BJ (cell line): ENCODE data around the gene TNXB. TPM values are rescaled to one million over a fixed set of nuclear protein-coding genes. Genes with fewer than 3 reads are reported as not detected.
"Not testable (repeated sequence)": the region's sequence is repeated elsewhere in the genome, so short reads cannot be mapped to it uniquely, and the experiment has no call there.

Source experiments
- CTCF ChIA-PET: fragments of 350-600 bp; formaldehyde crosslinking; extraction: SDS; loops from one replicate; lab custom pipeline; 2021; ENCODE audit warnings: antibody characterized with exemption, inconsistent platforms; lab: Yijun Ruan, JAX
- POLR2A ChIA-PET: fragments of 300-600 bp; sonication (Branson Sonifier 250); formaldehyde crosslinking; extraction: SDS; loops from one replicate; lab custom pipeline; 2021; ENCODE audit warnings: antibody characterized with exemption; lab: Charles Lee
- DNase-seq: peaks from one replicate; pipeline ENCODE4 v3.0.0-alpha.2; 2011; ENCODE audit warnings: low read depth
- H3K27me3 ChIP-seq: 2 replicates; pipeline ENCODE4 v1.6.0; 2011; ENCODE audit warnings: low read length; ENCODE audit not compliant: control insufficient read depth, insufficient read depth
- H3K36me3 ChIP-seq: 2 replicates; pipeline ENCODE4 v1.5.1; 2011; ENCODE audit warnings: low read length; ENCODE audit not compliant: control insufficient read depth, insufficient read depth
- H3K4me3 ChIP-seq: 2 replicates; pipeline ENCODE4 v1.5.1; 2011; ENCODE audit warnings: low read depth, mild to moderate bottlenecking, control low read depth, low read length
- polyA plus RNA-seq: library from polyadenylated mRNA; depleted of rRNA; stranded (reverse); fragments of >200 nt; gene quantifications from 2 replicates; pipeline ENCODE4 v1.2.3, GENCODE V29; 2011; rRNA removed
- small RNA-seq: library from RNA; depleted of rRNA; stranded (forward); fragments of <200 nt; gene quantifications from one replicate; pipeline ENCODE3, GENCODE V24; 2012; ENCODE audit warnings: low replicate concordance, low read depth; ENCODE audit not compliant: insufficient read length

TNXB gene
- polyA plus RNA-seq, 1 experiment, result 0.60 TPM

DNA sequence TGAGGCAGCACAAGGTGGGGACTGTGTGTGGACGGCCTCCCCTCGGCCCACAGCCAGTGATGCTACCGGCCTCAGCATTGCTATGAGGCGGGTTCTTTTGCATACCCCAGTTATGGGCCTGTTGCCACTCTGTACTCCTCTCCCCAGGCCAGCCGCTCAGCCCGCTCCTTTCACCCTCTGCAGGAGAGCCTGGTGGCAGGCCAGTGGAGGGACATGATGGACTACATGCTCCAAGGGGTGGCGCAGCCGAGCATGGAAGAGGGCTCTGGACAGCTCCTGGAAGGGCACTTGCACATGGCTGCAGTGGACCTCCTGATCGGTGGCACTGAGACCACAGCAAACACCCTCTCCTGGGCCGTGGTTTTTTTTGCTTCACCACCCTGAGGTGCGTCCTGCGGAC, 102.1 kb downstream of the TNXB start:
- POLR2A ChIA-PET, H3K36me3 ChIP-seq, H3K4me3 ChIP-seq, CTCF ChIA-PET, H3K27me3 ChIP-seq, DNase-seq: not testable (repeated sequence)

DNA sequence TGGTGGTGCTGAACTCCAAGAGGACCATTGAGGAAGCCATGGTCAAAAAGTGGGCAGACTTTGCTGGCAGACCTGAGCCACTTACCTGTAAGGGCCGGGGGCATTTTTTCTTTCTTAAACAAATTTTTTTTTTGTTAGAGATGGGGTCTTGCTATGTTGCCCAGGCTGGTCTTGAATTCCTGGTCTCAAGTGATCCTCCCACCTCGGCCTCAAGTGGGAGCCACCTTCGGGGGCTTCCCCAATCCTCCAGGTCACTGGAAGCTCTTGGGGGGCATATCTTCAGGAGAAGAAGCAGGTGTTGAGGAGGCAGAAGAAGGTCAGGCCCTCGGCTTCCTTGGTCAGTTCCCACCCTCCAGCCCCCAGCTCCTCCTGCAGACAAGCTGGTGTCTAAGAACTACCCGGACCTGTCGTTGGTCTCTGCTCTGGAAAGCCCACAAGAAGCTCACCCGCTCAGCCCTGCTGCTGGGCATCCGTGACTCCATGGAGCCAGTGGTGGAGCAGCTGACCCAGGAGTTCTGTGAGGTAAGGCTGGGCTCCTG, 103.1 kb downstream of the TNXB start:
- H3K36me3 ChIP-seq, CTCF ChIA-PET, POLR2A ChIA-PET, H3K4me3 ChIP-seq, DNase-seq, H3K27me3 ChIP-seq: not testable (repeated sequence)

DNA sequence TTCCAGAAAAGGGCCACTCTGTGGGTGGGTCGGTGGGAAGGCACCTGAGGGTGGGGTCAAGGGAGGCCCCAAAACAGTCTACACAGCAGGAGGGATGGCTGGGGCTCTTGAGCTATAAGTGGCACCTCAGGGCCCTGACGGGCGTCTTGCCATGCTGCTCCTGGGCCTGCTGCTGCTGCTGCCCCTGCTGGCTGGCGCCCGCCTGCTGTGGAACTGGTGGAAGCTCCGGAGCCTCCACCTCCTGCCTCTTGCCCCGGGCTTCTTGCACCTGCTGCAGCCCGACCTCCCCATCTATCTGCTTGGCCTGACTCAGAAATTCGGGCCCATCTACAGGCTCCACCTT, 103.6 kb downstream of the TNXB start:
- POLR2A ChIA-PET, H3K36me3 ChIP-seq, CTCF ChIA-PET, H3K27me3 ChIP-seq, H3K4me3 ChIP-seq, DNase-seq: not testable (repeated sequence)

DNA sequence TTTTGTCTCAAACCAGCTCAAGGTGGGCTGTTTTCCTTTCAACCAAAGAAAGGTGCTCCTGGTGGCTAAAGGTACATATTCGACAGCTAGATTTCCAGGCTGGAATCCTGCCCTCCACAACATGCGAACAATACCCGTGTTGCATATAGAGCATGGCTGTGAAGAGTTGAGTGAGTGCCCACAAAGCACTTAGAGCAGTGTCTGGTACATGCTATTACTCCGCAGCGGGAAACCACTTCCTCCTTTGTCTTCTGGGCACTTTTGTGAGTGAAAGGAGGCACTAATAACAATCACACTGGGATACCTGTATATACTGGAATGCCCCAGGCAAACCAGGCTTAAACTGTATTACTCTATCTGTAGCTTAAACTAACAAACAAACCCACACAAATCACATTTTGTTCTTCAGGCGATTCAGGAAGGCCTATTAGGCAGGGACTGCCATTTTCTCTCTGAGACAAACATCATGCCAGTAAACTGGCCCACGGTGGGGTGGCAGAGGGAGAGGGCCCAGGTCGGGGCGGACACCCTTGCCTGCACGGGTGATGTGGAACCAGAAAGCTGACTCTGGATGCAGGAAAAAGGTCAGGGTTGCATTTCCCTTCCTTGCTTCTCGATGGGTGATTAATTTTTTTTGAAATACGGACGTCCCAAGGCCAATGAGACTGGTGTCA, 104.1 kb downstream of the TNXB start:
- CTCF ChIA-PET, H3K4me3 ChIP-seq, H3K36me3 ChIP-seq, DNase-seq, POLR2A ChIA-PET, H3K27me3 ChIP-seq: not testable (repeated sequence)

DNA sequence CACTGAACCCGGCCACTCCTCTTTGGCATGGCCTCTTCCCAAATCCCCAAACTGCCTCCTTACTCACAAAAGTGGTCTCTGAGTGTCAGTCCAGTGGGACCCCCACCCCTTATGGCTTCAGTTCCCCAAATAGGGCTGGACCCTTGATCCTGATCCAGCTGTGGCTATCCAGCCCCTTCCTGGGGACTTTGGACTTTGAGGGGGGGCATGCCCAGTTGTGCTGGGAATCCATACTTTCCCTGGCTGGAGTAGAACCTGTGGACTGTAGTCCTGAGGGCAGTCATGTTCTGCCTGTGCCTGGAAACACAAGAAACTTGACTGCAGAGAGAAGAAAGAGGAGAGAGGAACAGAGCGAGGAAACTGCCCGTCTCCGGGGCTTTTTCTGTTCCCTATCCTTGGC, 104.7 kb downstream of the TNXB start:
- POLR2A ChIA-PET, H3K36me3 ChIP-seq, H3K27me3 ChIP-seq, DNase-seq, CTCF ChIA-PET, H3K4me3 ChIP-seq: not testable (repeated sequence)

DNA sequence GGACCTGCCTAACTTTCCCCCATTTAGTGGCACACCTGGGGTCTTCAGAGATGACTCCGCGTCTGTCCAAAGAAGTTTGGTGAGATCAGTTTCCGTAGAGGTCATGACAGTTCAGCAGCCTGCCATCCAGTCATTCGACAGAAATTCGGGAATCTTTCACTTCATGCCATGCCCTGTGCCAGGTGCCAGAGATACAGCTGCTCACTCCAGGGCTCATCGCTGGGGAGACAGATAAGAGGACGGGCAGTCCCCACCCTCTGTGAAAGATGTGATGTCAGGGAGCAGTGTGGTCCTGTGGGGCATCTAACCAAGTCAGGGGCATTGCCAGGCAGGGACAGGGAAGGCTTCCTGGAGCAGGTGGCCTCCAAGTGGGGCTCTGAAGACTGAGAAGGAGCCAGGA, 105.8 kb downstream of the TNXB start:
- POLR2A ChIA-PET, DNase-seq, H3K36me3 ChIP-seq, H3K27me3 ChIP-seq, CTCF ChIA-PET, H3K4me3 ChIP-seq: not testable (repeated sequence)

DNA sequence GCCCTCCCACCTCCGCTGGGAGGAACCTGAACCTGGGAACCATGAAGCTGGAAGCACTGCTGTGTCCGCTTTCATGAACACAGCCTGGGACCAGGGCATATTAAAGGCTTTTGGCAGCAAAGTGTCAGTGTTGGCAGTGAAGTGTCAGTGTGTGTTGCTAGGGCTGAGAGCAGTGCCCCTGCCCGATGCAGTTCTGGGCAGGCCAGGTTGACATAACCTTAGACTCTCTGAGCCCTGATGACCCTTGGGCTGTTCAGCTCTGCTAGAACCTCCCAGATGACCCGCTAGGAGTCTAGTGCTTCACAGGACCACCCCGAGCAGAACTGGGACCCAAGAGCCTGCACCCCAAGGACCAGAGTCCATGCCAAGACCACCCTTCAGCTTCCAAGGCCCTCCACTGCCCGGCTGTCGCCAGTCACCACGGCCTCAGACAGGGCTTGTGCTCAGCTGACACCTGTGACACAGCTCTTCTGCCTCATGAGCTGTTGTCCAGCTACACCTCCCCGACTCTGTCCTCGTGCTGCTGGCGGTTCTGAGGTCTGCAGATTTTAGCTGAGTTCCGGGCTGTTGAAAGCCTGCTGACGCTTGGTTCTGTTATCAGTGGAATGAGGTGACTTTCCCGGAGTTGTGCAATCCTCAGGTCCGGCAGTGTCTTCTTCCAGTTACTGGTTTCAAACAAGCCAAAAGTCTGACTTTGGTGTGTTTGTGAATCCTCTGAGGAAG, 106.4 kb downstream of the TNXB start:
- POLR2A ChIA-PET, CTCF ChIA-PET, H3K36me3 ChIP-seq, H3K27me3 ChIP-seq, DNase-seq, H3K4me3 ChIP-seq: not testable (repeated sequence)

DNA sequence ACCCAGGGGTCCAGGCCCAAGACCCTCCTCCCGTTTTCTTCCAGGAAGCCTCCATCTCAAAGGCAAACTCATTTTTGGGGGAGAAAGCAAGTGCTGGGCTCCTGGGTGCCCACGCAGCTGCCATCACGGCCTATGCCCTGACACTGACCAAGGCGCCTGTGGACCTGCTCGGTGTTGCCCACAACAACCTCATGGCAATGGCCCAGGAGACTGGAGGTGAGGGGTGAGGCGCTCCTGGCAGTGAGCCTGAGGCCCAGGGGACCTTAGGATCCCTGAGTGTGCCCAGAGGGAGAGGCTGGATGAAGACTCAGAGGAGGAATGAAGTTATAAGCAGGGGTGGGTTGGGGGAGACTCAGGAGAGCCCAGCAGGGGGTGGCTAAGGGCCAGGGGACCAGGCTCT, 112.8 kb downstream of the TNXB start:
- H3K27me3 ChIP-seq, H3K36me3 ChIP-seq, POLR2A ChIA-PET, DNase-seq, CTCF ChIA-PET, H3K4me3 ChIP-seq: not testable (repeated sequence)

DNA sequence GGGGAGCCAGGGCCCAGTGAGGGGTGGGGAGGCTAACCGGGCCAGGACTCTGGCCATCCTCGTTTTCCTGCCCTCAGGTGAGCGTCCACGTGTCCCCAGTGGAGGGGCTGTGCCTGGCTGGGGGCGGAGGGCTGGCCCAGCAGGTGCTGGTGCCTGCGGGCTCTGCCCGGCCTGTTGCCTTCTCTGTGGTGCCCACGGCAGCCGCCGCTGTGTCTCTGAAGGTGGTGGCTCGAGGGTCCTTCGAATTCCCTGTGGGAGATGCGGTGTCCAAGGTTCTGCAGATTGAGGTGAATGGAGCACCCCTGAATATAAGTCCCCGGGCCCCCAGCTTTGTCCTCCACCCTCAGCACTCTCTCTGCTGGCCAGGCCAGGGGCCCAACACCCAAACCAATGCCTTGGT, 114.7 kb downstream of the TNXB start:
- CTCF ChIA-PET, H3K4me3 ChIP-seq, POLR2A ChIA-PET, DNase-seq, H3K27me3 ChIP-seq, H3K36me3 ChIP-seq: not testable (repeated sequence)

Small RNA genes lying within 50 kb of the gene (small RNA-seq; reads per million reads assigned to genes)
- gene RNA5SP206, result not detected

Other genes starting within 250 kb of the TNXB start
- 32.1 and 48.1 TPM in 2 replicates for gene NEU1, start 246.5 kb downstream of the TNXB start, polyA plus RNA-seq
- 0.07 and 0.12 TPM in 2 replicates for gene SLC44A4, start 230.3 kb downstream of the TNXB start, polyA plus RNA-seq
- gene EHMT2, start 211.6 kb downstream of the TNXB start, polyA plus RNA-seq, result 19.3 and 32.8 TPM in 2 replicates
- gene ZBTB12, start 207.3 kb downstream of the TNXB start, polyA plus RNA-seq, result 2.0 and 2.6 TPM in 2 replicates
- gene C2, start 181.6 kb downstream of the TNXB start, polyA plus RNA-seq, result 0.74 and 1.2 TPM in 2 replicates
- 6.7 and 7.6 TPM in 2 replicates for gene CFB, start 163.2 kb downstream of the TNXB start, polyA plus RNA-seq
- gene NELFE, start 150.4 kb downstream of the TNXB start, polyA plus RNA-seq, result 69.6 and 70.5 TPM in 2 replicates
- 17.7 and 37.3 TPM in 2 replicates for gene SKIC2, start 150.2 kb downstream of the TNXB start, polyA plus RNA-seq
- gene DXO, start 137.2 kb downstream of the TNXB start, polyA plus RNA-seq, result 18.2 and 28.1 TPM in 2 replicates
- gene C4A, start 127.3 kb downstream of the TNXB start, polyA plus RNA-seq, result 5.9 and 9.7 TPM in 2 replicates
- gene C4B, start 94.5 kb downstream of the TNXB start, polyA plus RNA-seq, result 9.2 and 14.4 TPM in 2 replicates
- 0.11 and 0.29 TPM in 2 replicates for gene CYP21A2, start 70.9 kb downstream of the TNXB start, polyA plus RNA-seq
- gene ATF6B, start 18.9 kb upstream of the TNXB start, polyA plus RNA-seq, result 46.5 and 69.2 TPM in 2 replicates
- gene FKBPL, start 20.9 kb upstream of the TNXB start, polyA plus RNA-seq, result 5.3 and 5.6 TPM in 2 replicates
- gene PRRT1, start 42.6 kb upstream of the TNXB start, polyA plus RNA-seq, result 0.77 and 0.78 TPM in 2 replicates
- gene PPT2, start 44.8 kb upstream of the TNXB start, polyA plus RNA-seq, result 24.2 and 31.9 TPM in 2 replicates
- gene EGFL8, start 55.3 kb upstream of the TNXB start, polyA plus RNA-seq, result 3.7 and 4.0 TPM in 2 replicates
- gene AGPAT1, start 66.7 kb upstream of the TNXB start, polyA plus RNA-seq, result 117 and 158 TPM in 2 replicates
- gene RNF5, start 69.1 kb upstream of the TNXB start, polyA plus RNA-seq, result 40.2 and 44.4 TPM in 2 replicates
- 2.4 and 2.6 TPM in 2 replicates for gene AGER, start 74.9 kb upstream of the TNXB start, polyA plus RNA-seq
- 59.5 and 73.5 TPM in 2 replicates for gene PBX2, start 80.9 kb upstream of the TNXB start, polyA plus RNA-seq
- 9.8 and 13.3 TPM in 2 replicates for gene GPSM3, start 83.3 kb upstream of the TNXB start, polyA plus RNA-seq
- gene NOTCH4, start 114.7 kb upstream of the TNXB start, polyA plus RNA-seq, result 0.40 and 0.42 TPM in 2 replicates